Activated CD4-positive, alpha-beta T cell treated with anti-CD3 and anti-CD28 coated beads, Interleukin-10, Interleukin-2, amounts not matched to agents 100 ng/mL and 50 ng/mL, durations not matched to agents 16 hours and 8 hours (primary cell): ENCODE data around the gene DCANP1.

Source experiments
- DNase-seq: peaks from one replicate; pipeline ENCODE4 v3.0.0-alpha.2; 2020

DCANP1 gene

DNA sequence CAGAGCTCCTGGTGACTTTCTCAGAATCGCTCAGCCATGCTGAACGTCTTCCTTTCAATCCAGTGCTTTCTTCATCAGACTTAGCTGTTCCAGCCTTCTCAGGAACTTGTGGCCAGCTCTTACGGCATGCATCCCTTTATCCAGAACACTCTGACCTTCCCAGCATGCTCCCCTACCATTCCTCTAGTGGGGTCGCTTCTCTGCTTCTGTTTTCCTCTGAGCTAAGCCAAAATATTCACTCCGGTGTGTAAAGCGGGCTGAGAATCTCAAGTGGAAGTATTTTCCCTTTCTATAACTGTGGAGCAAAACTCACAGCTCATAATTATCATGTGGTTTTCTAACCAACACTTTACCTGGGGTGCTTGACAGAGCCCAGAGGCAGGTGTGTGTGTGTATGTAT, 6.2 kb downstream of the DCANP1 start:
- DNase-seq = no peak

DNA sequence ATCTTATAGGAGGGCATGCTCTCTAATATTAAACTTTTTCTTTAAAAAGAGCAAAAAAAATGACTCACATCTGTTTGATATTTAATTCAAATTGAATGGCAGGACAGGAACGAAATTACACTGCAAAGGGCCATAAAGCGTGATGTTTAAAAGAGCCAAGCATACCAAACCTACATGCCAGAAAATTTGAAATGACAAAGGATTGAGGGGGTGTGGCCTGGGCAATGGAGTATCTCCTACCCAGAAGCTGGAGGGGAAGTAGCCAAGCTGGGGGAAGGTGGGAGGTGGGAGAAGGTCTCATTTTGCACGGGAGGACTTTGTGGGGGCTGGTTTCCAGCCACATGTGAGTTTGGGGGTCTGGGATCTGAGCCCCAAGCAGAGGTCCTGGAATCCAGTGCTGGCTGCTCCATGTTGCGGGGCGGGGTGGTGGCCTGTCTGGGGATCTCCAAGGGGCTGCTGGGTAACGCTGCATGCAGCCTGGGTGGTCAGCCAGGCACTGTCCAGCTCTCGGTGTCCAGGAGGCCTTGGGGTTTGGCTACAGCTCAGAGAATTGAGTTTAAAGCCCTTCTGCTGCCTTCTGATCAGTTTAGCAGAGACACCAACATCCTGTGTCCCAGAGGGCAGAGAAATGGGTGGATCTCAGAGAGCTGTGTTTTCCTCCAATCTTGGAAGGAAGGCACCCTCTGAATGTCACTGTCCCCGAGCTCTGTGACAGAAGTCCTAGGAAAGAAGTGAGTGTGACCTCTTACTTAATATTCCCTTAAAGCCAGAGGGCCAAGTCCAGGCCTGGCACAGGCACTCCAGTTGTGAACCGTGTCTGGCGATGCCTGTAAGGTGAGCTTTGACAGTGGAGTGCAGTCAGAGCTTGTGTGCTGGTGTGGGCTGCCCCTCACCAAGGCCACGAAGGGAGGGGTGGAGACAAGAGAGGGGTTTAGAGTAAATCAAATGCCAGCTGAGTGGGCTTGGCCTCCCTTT, 7.6 kb downstream of the DCANP1 start:
- DNase-seq = no peak

DNA sequence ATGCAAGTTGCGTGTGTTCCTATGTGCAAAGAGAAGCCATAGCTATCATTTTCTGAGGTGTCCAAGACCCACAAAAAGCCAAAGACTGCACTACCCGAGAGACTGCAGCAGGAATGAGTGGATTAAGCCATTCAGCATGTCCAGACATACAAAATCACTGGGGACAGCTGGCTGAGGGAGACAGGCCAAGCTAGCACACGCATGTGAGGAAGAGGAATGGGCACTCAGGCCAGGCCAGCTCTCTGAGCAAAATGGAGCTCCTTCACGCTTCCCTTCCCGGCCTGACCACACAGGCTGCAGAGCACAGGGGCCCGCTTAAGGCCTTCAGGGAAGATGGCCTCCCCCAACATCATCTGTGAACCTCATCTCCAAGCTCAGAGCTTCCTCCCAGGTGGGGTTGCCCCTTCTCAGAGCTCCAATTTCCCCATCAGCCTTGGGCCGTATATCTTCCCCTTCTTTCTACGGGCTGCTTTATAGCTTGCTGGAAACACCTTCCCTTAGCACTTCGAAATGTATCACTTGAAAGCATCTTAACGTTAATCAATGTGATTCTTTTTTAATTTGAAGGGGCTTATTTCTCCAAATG, 8.4 kb downstream of the DCANP1 start:
- no peak for DNase-seq

DNA sequence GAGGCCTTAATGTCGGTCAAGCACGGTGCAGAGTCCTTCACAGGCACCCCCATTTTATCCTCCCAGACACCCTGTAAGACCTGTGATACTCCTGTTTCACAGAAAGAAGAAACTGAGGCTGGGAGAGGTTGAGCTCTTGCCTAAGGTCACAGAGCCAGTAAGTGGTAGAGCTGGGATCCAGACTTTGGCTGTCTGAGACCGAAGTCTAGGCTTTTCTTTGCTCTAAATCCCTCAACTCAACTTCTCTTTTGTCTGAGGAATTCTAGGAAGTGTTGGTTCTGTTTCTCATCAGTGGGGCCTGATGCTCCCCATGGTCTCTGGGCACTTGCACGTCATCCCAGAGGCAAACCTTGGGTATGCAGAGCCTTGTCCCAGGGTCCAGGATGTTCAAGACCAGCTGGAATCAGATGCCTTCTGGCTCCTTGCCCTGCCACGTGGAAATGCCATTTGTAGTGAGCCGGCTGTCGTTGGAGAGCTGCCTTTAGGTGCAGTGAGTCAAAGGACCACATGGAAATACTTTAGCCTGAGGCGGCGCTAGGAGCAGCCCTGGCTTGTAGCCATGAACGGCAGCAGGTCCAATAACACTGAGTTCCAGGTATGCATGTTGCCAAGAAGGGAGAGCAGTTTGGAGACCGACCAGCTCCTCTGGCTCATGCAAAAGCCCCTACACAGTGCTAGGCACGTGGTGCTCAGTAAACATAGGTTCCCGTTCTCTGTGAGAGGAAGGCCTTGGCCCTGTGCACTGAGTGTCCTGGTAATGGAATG, 9.2 kb downstream of the DCANP1 start:
- no peak for DNase-seq

DNA sequence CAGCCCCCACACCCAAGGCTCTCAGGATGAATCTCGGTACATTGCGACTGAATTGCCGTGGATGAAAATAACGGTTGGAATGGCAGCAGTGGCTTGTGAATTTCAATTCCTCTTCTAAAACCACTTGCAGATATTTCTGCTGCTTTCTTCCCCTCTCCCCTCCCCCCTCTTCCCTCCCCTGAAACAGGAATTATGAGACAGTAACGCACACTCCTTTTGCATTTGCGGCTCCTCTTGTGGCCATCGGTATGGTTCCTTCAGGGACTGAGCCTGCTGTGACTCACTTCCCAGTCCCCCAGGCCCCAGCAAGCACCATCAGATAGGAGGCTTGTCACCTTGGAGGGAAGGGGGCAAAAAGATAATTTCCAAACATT, 9.7 kb downstream of the DCANP1 start:
- DNase-seq = no peak

DNA sequence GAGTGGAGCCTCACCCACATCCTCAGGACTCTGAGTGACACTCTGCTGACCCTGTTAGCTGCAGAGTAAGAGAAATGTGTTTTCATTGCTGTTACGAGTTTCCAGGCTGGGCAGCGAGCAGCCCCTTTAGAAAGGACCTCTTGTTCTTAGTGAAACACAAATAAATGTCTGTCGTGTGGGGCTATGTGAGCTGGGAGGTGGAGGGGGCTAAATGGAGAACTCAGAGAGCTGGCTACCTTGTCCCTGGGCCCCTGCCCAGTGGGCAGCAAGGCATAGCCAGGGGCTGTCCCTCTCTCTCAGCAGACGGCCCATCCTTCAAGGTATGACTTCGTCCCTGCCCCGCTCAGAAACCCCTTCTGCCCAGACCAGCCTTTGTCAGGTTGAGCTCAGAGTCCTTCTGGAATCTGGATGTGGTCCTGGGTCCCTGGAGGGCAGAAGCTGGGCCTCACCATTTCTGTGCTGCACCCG, 10.2 kb downstream of the DCANP1 start:
- DNase-seq = no peak

DNA sequence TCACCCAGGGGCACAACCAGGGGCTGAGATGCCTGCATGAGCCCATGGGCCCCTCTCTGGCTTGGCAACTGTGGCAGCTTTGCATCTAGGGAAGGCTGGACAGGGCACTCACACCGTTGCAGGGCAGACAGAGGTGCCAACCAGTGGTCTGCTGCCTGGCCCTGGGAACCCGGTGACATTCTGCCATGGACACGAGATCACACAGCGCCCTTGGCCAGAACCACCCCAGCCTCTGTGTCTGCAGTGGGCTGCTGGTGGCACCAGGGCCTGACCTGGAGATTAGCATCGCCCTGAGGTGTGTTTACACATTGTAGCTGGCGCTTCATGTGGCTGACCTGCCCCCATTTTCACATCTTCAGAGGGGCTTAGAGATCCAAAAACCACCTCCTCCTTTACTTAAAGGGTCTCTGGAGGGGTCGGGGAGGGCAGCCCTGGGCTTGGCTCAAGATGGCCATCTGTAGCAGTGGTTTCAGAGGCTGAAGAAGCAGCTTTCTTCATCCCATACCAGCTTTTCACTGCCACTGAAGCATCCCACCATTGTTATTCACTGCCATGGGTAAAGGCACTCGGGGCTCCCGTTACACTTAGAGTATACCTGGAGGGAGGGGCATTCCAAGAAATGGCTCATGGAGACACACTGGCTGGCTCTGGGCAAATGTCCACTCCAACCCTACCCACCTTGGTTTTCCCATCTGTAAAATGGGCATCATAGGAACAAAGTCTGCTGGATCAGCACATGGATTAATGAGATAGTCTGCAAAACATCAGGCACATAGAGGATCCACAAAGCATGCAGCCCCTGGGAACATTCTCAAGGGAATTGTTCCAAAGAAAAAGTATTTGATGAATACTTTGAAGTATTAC, 11.4 kb downstream of the DCANP1 start:
- no peak for DNase-seq

DNA sequence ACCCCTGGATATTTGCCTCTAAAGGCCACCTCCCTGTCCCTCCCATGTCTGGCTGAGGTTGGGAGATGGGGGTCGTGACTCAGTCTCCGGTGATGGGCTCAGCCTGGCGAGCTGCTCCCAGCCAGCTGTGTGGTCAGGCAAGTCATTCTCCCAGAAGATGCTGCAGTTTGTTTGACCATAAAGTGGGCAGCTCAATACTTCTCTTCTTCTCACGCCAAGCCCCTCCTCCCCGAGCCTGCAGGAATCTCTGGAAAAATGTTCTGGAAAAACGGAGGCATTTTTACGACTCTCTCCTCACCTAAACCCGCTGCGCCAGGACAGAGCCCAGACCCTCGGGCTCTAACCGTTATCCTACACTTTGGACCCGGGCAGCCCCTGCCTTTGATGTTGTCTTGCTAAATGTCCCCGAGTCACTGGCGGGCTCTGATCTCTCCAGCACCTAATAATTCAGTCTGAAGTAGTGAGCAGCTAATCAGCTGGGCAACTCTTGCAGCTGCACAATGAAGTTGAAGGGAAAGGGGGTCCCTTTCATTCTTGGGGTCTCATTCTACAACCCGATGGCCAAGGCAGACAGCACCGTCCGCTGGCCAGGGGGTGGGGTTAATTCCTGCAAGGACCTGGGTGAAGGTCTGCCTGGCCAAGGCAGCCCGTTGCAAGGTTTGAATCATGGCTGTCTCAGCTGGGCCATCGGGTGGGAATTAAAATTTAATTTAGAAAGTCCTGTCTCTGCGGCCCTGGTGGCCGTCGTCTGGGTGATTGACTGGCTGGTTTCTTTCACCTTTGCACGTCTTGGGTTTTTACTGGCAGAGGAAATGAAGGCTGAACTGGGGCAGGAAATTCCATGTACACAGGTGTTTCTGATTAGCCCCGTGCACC, 12.3 kb downstream of the DCANP1 start:
- no peak for DNase-seq

DNA sequence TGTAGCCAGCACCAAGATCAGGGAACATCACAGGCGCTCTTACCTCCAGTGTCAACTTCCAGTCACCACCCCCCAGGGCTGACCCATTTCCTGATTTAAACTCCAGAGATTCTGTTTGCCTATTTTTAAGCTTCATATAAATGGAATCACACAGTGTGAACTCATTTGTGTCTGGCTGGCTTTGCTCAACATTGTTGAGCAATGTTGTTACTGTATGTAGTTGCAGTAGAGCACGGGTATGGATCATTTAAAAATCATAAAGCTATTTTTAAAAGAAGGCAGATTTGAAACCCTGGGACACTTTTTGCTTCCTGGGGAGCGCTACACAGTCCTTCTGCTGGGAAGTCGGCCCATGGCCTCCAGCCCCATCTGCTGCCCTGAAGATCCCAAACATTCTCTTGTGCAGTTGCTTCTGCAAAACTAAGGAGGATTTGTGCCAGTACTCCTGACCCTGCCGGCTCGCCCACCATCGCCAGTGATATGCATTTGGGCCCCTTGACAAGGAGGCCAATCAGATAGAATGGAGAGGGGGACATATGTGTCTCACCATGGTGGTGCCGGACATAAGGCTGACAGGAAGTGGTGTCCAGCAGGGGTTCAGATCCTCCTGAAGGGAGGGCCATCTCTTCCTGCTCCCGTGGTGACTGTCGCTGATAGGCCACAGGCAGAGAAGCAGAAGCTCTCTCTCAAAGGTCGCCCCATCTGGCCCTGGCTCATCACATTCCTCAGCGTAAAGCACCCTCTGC, 13.3 kb downstream of the DCANP1 start:
- no peak for DNase-seq

DNA sequence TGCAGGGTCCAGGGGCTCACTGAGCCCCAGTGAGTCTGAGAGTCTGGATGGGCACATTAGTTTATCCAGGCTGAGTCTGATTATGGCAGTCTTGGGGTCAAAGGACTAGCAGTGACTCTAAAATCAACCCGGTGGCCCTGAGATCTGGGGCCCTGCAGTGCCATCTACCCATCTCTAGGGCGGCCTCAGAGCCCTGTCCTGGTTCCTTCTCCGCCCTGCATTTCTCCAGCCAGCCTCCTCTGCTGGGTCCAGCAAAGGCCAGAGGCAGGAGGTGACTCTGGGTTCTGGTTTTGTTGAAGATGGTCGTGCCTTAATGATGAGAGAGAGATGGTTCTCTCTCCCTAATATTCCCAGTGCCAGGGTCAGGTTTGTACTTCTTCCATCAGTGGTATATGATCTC, 15.0 kb downstream of the DCANP1 start:
- no peak for DNase-seq

DNA sequence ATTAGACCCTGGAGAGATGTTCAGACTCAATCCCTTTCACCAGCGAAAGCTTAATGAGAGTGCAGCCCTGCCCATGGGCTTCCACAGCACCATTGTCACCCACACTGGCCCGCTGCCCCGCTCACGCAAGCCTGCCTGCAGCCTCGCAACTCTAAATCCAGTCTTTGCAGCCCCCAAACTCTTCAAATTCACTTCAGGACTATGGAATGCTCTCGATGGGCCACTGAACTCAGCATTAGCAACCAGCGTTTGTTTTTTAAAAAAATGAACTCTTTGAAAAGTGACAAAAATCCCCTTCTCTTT, 17.1 kb downstream of the DCANP1 start:
- no peak for DNase-seq

DNA sequence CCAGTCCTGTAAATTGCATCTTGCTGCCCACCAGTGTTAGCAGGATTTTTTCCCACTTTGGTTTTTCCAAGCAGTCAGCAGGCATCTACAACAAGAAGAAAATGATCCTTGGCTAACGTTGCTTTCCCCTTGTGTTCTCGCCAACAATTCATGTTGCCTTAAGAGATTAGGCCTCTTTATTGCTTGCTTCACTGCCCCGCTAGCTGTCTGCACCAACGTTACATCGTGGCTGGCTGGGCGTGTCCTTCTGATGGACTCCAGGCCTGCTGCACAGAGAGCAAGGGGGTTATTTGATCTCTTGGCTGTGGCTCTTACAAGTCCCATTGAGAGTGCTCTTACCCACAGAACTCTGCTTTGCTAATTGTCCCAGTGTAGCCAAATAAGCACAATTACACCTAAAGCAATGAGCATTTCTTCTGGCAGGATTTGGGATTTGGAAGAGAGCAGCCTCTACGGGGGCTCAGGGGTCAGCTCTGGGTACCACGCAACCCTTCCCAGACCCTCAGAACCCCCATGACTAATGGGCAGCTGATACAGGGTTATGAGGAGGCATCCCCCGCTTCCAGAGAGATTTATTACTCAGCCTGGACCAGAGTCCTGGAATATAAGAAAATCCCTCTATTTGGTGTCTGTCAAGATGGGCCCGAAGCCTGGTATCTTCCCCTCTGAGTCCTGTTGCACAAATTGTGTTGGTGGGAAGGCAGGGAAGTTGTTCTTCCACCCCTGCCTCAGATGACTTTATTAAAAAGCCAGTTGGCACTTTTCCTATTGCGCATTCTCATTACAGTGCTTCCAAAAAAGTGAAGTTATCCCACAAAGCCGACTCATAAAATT, 17.6 kb downstream of the DCANP1 start:
- DNase-seq = no peak

DNA sequence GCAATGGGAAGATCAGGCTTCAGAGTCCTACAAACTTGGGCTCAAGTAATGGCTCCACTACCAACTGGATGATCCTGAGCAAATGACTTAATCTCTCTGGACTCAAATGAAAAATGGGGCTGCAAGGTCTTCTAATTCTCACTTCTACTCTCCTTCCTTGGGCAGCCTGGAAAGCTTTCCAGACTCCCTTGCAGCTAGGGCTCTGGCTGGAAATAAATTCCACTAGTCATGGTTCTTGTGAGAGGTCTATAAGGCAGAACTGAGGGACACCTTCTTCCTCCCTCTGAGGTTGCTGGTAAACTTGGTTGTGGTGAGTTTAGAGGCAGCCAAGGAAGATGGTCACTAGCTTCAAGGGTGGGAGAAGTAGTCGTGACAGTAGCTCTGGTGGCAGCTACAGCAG, 18.6 kb downstream of the DCANP1 start:
- no peak for DNase-seq

DNA sequence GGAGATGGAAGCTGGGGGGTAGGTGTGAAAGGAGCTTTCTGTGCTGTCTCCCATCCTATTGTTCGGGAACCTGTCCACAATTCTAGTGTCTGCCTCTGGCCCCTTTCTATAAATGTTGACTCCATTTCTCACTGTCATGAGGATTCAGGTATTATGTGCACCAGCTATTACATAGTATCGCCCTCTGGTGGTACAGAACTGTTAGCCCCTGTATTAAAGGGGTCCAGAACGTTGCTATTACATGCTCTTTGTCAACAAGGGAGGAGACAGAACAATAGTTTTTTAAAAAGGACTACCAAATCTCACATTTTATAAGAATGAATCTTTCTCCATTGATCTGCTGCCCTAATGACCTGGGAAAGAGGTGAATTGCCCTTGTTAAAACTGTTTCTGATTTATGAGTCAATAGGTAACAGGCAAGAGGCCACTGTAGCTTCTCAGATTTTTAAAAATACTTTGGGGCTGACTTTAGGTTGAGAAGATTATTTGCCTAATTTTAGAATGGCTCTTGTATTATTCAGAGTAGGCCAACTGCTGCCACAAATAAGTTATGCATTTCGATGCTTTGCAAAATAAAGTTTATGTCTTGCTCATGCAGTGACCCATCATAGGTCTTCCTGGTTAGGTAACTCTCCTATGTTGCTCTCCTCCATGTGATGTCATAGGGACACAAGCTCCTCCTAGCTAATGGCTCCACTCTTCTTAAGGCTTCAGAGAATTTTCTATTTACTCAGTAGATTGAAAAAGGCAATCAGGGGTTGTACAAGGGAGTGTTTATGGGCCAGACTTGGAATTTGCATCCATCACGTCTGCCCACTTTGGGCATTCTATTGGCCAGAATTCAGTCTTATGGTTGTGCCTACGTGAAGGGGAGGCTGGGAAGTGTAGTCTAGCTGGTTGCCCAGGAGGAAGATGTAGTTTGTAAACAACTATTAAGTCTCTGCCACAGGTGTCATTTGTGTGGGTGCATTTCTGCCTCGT, 20.8 kb downstream of the DCANP1 start:
- DNase-seq = peak; percentile 62

DNA sequence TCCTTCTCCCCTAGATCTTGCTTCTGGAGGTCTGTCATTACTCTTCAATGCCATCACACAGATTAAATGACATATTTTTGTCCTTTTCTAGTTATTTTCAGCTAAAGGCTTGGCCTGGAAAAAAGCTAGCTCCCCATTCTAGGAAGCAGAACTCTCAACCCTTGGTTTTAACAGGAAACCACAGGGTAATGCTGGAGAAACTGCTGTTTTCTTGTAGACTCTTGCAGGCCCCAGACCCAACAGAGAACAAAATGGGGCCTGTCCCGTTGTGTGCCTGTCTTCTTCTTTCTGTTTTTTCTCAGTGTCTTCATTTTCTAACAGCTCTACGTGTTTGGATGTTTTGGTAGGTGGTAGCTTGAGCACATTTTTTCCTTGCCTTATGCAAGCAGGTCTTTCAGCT, 21.5 kb downstream of the DCANP1 start:
- DNase-seq = no peak

DNA sequence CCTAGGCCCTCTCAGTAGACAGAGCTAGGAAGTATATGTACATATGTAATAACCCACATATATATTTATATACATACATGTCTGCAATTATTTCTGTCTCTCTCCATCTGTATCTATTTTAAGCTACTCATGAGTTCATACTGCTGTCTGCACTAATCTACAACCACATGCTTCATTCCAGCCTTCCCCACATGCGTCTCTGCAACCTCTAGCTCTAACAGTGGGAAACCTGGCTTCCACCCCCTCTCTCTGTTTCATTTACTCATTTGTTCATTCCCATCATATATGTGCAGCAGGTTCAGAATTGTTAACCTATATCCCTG, 23.3 kb downstream of the DCANP1 start:
- no peak for DNase-seq

DNA sequence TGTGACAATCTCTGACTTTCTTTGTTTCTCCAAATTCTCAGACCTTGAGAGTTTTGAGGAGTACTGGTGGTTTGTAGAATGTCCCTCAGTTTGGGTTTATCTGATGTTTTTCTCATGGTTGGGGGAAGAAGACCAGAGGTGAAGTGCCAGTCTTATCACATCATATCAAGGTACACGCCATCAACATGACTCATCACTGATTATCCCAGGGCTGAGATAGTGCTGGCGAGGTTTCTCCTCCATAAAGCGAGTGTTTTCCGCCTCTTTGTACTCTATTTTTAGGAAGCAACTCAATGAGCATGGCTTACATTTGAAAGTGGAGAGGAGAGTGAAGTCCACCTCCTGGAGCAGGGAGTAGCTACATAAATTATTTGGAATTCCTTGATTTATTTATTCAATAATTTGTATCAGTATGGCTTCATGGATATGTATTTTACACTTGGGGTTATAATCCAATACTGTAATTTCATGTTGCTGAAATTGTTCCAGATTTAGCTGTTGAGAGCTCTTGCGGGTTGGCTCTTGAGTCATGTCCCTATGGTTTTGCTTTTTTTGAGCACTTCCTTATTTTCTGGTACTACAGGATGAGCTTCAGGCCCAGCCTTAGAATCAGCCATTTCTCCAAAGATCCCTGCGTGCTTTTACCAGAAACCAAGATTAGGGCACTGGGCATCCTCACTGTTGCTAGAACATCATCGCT, 23.9 kb downstream of the DCANP1 start:
- no peak for DNase-seq

DNA sequence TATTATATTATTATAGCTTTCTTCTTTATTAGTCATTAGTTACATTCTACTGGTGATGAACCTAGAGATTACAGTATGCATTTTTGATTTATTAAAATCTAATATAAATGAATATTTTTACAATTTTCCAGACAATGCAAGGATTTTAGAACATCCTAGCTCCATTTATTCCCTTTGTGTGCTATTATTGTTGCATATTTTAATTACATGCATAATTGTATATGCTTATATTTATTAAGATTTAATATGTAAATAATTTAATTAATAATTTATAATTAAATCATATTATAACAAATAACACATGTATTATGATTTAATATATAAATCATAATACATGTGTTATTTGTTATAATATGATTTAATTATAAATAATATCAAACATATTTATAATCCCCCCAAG, 24.7 kb downstream of the DCANP1 start:
- no peak for DNase-seq
